Esophagus muscularis mucosa (tissue), 4 donors: ENCODE results near the gene ACACB. TPM values are rescaled to one million over a fixed set of nuclear protein-coding genes. Genes with fewer than 3 reads are reported as not detected.

Source experiments
- DNase-seq: peaks from one replicate; pipeline ENCODE4 v3.0.0-alpha.2; 2017; ENCODE audit errors: extremely low spot score
- H3K27ac ChIP-seq, 4 donors: fragments of 200-600 bp; sonication (generic); replicated peaks in 1 of 4; 1 replicate in 3 of 4; 2 replicates in 1 of 4; pipeline ENCODE4 v1.5.1; 2016 to 2019; ENCODE audit warnings: mild to moderate bottlenecking in 1 of 4
- H3K27me3 ChIP-seq, 4 donors: fragments of 200-600 bp; sonication (generic); one replicate each; pipeline versions ENCODE4 v1.5.1 to v1.6.0; 2016 to 2019
- H3K36me3 ChIP-seq, 4 donors: fragments of 200-600 bp; sonication (generic); one replicate each; pipeline ENCODE4 v1.5.1; 2016 to 2019
- H3K4me1 ChIP-seq, 4 donors: fragments of 200-600 bp; sonication (generic); one replicate each; pipeline ENCODE4 v1.5.1; 2016 to 2019
- H3K4me3 ChIP-seq, 4 donors: fragments of 200-600 bp; sonication (generic); 1 replicate in 2 of 4; 2 replicates in 2 of 4; pipeline ENCODE4 v1.5.1; 2016 to 2019; ENCODE audit warnings: mild to moderate bottlenecking in 4 of 4, moderate library complexity in 1 of 4
- H3K9me3 ChIP-seq, 4 donors: fragments of 200-600 bp; sonication (generic); 1 replicate in 3 of 4; 2 replicates in 1 of 4; pipeline ENCODE4 v1.5.1; 2016 to 2019
- EP300 ChIP-seq: sonication (generic); formaldehyde crosslinking; IDR thresholded peaks from one replicate; pipeline ENCODE4 v1.6.1; 2017; ENCODE audit warnings: antibody characterized with exemption
- POLR2A ChIP-seq: fragments of 450-650 bp; IDR thresholded peaks from one replicate; pipeline ENCODE4 v1.6.1; 2017; ENCODE audit warnings: antibody characterized with exemption, moderate library complexity, mild to moderate bottlenecking, low read depth
- POLR2AphosphoS5 ChIP-seq, 2 donors: sonication (generic); formaldehyde crosslinking; IDR thresholded peaks; one replicate each; pipeline ENCODE4 v1.6.1; 2017; ENCODE audit warnings: antibody characterized with exemption in 2 of 2
- WGBS: methylation state at CpG from one replicate; pipeline ENCODE4 v1.1.5; 2018; 5-methylcytosine and 5-hydroxymethylcytosine counted together
- intact Hi-C: fragments of 100-400 bp; cut with DNase I; formaldehyde crosslinking; loops from one replicate; pipeline ENCODE4 v1.15.1; 2023
- total RNA-seq, 4 donors: library from RNA; depleted of rRNA; stranded (reverse); fragments of >200 nt; gene quantifications; one replicate each; pipeline versions ENCODE4 v1.1.0 to v1.2.1, GENCODE V29; 2016
- TF ChIP-seq, protein P1 (sequence below), 3 experiments: fragments of 200-600 bp in 2 of 3; fragments of 450-650 bp in 1 of 3; sonication (generic) in 2 of 3; IDR thresholded peaks; one replicate each; pipeline ENCODE4 v1.5.1; 2017 to 2019; ENCODE audit warnings: antibody characterized with exemption in 3 of 3, mild to moderate bottlenecking in 2 of 3, moderate library complexity in 1 of 3

Gene ACACB
- total RNA-seq, 4 donors from 2014 or later: 59.6 to 134 (median 108) TPM

DNA sequence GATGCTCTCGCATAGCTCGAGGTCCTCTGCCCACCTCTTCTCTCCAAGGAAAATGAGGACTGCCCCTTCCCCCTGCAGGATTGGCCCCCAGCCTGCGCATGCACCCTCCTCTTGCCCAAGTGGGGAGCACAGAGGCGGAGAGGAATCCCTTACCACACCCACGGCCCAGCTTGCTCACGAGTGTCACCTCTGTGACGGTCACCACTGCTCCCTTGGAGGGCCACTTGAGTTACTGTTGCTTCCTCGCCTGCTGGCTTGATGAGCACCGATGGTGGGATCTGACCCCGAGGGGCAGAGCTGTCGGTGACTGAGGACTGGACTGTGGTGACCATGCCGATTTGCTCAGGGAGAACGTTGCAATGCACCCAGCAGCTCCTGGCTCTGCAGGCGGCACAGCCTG lies 151.0 kb downstream of the ACACB start:
- peaks cover 0 to 8% (median 0%) of the 10 kb centered on the region in 4 donors for H3K9me3 ChIP-seq
- WGBS: 96% methylated on average over 4 of the region's 14 CpGs
- no peak overlapping the region for H3K4me3 ChIP-seq
- H3K27ac ChIP-seq: no peak overlapping the region
- TF ChIP-seq POLR2AphosphoS5 (IDR thresholded peaks at IDR 0.05) (no peak), POLR2A (no peak), EP300 (no peak)
- TF ChIP-seq, protein P1, sequence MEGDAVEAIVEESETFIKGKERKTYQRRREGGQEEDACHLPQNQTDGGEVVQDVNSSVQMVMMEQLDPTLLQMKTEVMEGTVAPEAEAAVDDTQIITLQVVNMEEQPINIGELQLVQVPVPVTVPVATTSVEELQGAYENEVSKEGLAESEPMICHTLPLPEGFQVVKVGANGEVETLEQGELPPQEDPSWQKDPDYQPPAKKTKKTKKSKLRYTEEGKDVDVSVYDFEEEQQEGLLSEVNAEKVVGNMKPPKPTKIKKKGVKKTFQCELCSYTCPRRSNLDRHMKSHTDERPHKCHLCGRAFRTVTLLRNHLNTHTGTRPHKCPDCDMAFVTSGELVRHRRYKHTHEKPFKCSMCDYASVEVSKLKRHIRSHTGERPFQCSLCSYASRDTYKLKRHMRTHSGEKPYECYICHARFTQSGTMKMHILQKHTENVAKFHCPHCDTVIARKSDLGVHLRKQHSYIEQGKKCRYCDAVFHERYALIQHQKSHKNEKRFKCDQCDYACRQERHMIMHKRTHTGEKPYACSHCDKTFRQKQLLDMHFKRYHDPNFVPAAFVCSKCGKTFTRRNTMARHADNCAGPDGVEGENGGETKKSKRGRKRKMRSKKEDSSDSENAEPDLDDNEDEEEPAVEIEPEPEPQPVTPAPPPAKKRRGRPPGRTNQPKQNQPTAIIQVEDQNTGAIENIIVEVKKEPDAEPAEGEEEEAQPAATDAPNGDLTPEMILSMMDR (IDR thresholded peaks at IDR 0.05): no peak
- no peak for DNase-seq
- no peaks in the 10 kb centered on the region for H3K27me3 ChIP-seq
- H3K36me3 ChIP-seq: peaks cover 44 to 70% (median 64%) of the 10 kb centered on the region in 4 donors
- peaks cover 0 to 25% (median 15%) of the 10 kb centered on the region in 4 donors for H3K4me1 ChIP-seq
- intact Hi-C loops: no loop called here

- intact Hi-C loops: no loop called here
- Histone ChIP-seq H3K9me3 (no peaks in the 10 kb centered on the region), H3K27ac (no peak overlapping the region), H3K36me3 (peaks cover 31 to 54% (median 50%) of the 10 kb centered on the region in 4 donors), H3K4me1 (peaks cover 0 to 25% (median 15%) of the 10 kb centered on the region in 4 donors), H3K4me3 (no peak overlapping the region), H3K27me3 (no peaks in the 10 kb centered on the region)
- 89% methylated on average over 4 of the region's 4 CpGs for WGBS
- TF ChIP-seq POLR2AphosphoS5 (IDR thresholded peaks at IDR 0.05): no peak
- TF ChIP-seq, protein P1 (IDR thresholded peaks at IDR 0.05): no peak
- no peak for TF ChIP-seq POLR2A
- TF ChIP-seq EP300: no peak
- no peak for DNase-seq
These were observed 152.5 kb downstream of the ACACB start for GRCh38 chr12:109268896-109269295.

DNA sequence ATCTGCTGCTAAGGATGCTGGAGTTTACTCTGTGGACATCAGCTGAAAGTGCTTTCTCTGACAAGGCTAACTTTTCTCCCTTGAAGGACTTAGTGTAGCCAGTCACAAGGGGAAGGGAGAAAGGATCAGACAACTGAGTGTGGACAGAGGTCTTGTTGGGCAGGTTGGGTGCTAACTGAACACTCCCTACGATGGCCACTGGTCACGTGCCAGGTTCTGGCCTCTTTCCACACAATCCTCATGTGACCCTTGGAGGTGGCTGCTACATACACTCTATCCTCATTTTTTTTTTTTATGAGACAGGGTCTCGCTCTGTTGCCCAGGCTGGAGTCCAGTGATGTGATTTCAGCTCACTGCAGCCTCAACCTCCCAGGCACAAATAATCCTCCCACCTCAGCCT lies 153.0 kb downstream of the ACACB start:
- no peak overlapping the region for H3K27ac ChIP-seq
- no peak for DNase-seq
- WGBS: 51% methylated on average over 3 of the region's 3 CpGs
- H3K36me3 ChIP-seq: peaks cover 26 to 49% (median 45%) of the 10 kb centered on the region in 4 donors
- H3K9me3 ChIP-seq: no peaks in the 10 kb centered on the region
- H3K4me1 ChIP-seq: peaks cover 0 to 19% (median 12%) of the 10 kb centered on the region in 4 donors
- TF ChIP-seq EP300 (no peak), POLR2A (no peak), POLR2AphosphoS5 (IDR thresholded peaks at IDR 0.05) (no peak)
- TF ChIP-seq, protein P1 (IDR thresholded peaks at IDR 0.05): no peak
- no peaks in the 10 kb centered on the region for H3K27me3 ChIP-seq
- H3K4me3 ChIP-seq: no peak overlapping the region
- intact Hi-C loops: no loop called here

- intact Hi-C loops: no loop called here
- H3K9me3 ChIP-seq: no peaks in the 10 kb centered on the region
- WGBS: 27% methylated on average over 1 of the region's 1 CpG
- no peak overlapping the region for H3K4me3 ChIP-seq
- peaks cover 0 to 14% (median 5%) of the 10 kb centered on the region in 4 donors for H3K4me1 ChIP-seq
- TF ChIP-seq POLR2AphosphoS5 (IDR thresholded peaks at IDR 0.05): no peak
- no peak for TF ChIP-seq EP300
- TF ChIP-seq, protein P1 (IDR thresholded peaks at IDR 0.05): no peak
- no peak for TF ChIP-seq POLR2A
- peaks cover 20 to 38% (median 34%) of the 10 kb centered on the region in 4 donors for H3K36me3 ChIP-seq
- no peak for DNase-seq
- H3K27me3 ChIP-seq: no peaks in the 10 kb centered on the region
- H3K27ac ChIP-seq: no peak overlapping the region
These were observed 154.1 kb downstream of the ACACB start for GRCh38 chr12:109270494-109270893.

DNA sequence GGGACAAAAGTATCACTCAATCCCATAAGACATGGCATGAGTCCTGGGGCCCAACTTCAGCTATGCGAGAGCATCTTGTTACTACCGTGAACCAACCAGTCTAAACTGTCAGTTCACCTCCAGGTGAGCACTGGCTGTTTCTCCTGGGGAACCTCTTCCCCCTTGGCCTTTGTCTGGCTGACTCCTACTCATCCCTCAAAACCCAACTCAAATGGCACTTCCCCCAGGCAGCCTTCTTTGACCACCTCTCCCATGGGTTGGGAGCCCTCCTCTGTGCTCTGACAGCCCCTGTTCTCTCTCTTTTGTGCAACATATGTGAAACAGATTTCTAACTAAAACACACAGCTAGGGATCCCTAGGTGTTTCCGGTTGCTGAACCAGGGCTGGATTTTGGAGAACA lies 155.0 kb downstream of the ACACB start:
- Histone ChIP-seq H3K36me3 (peaks cover 11 to 29% (median 25%) of the 10 kb centered on the region in 4 donors), H3K9me3 (no peaks in the 10 kb centered on the region), H3K4me3 (no peak overlapping the region), H3K4me1 (peaks cover 0 to 14% (median 5%) of the 10 kb centered on the region in 4 donors), H3K27me3 (no peaks in the 10 kb centered on the region), H3K27ac (no peak overlapping the region)
- TF ChIP-seq POLR2A (no peak), POLR2AphosphoS5 (IDR thresholded peaks at IDR 0.05) (no peak)
- 93% methylated on average over 3 of the region's 3 CpGs for WGBS
- intact Hi-C loops: no loop called here
- no peak for DNase-seq
